Lower leg skin (tissue), 3 donors: Measurements from ENCODE around the gene NCOR1.

ENCODE experiments used
- CTCF ChIP-seq, 3 donors: fragments of 450-650 bp; IDR thresholded peaks; one replicate each; pipeline ENCODE4 v1.5.1; 2016; ENCODE audit warnings: antibody characterized with exemption in 3 of 3, mild to moderate bottlenecking in 3 of 3, moderate library complexity in 2 of 3
- POLR2A ChIP-seq, 2 donors: fragments of 450-650 bp; IDR thresholded peaks; one replicate each; pipeline ENCODE4 v1.6.1; 2016 to 2017; ENCODE audit warnings: antibody characterized with exemption in 2 of 2, mild to moderate bottlenecking in 1 of 2, moderate library complexity in 1 of 2

DNA sequence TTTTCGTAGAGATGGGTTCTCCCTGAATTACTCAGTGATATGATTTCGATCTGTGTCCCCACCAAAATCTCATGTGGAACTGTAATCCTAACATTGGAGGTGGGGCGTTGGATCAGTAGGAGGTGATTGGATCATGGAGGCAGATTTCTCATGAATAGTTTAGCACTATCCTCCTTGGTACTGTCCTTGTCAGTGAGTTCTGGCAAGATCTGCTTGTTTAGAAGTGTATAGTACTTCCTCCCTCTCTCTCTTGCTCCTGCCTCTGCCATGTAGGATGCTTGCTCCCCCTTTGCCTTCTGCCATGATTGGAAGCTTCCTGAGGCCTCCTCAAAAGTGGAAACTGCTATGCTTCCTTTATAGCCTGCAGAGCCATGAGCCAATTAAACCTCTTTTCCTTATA lies 24.6 kb upstream of the NCOR1 start:
- no peak for TF ChIP-seq CTCF (IDR thresholded peaks at IDR 0.05)
- TF ChIP-seq POLR2A (IDR thresholded peaks at IDR 0.05): no peak
